ENCODE data around the gene ZNF79.

The ZNF79 gene

GRCh38 chr9:127424676-127424999 is 456 bp downstream of the ZNF79 start:
- DNase-seq (ENCODE audit: low read depth in 1 of 2, low spot score in 1 of 2): no peak

- DNase-seq (ENCODE audit: low read depth in 1 of 2, low spot score in 1 of 2): peak in 1 of 2 donors; percentile 26
Observed at GRCh38 chr9:127426756-127427155, 2.6 kb downstream of the ZNF79 start.

- no peak for DNase-seq (ENCODE audit: low read depth in 1 of 2, low spot score in 1 of 2)
Observed at GRCh38 chr9:127428348-127428747, 4.2 kb downstream of the ZNF79 start.

- no peak for DNase-seq (ENCODE audit: low read depth in 1 of 2, low spot score in 1 of 2)
Observed at GRCh38 chr9:127430415-127430814, 6.2 kb downstream of the ZNF79 start.

GRCh38 chr9:127437497-127438264 is 13.5 kb downstream of the ZNF79 start:
- DNase-seq (ENCODE audit: low read depth in 1 of 2, low spot score in 1 of 2): no peak

- no peak for DNase-seq (ENCODE audit: low read depth in 1 of 2, low spot score in 1 of 2)
Observed at GRCh38 chr9:127438394-127438793, 14.2 kb downstream of the ZNF79 start.

GRCh38 chr9:127444283-127444920 is 20.2 kb downstream of the ZNF79 start:
- no peak for DNase-seq (ENCODE audit: low read depth in 1 of 2, low spot score in 1 of 2)

GRCh38 chr9:127444921-127445850 is 21.0 kb downstream of the ZNF79 start:
- no peak for DNase-seq (ENCODE audit: low read depth in 1 of 2, low spot score in 1 of 2)

- no peak for DNase-seq (ENCODE audit: low read depth in 1 of 2, low spot score in 1 of 2)
Observed at GRCh38 chr9:127445851-127446712, 21.9 kb downstream of the ZNF79 start.

- no peak for DNase-seq (ENCODE audit: low read depth in 1 of 2, low spot score in 1 of 2)
Observed at GRCh38 chr9:127446713-127447415, 22.7 kb downstream of the ZNF79 start.

- no peak for DNase-seq (ENCODE audit: low read depth in 1 of 2, low spot score in 1 of 2)
Observed at GRCh38 chr9:127447416-127448111, 23.4 kb downstream of the ZNF79 start.

- no peak for DNase-seq (ENCODE audit: low read depth in 1 of 2, low spot score in 1 of 2)
Observed at GRCh38 chr9:127448112-127448805, 24.1 kb downstream of the ZNF79 start.

GRCh38 chr9:127449332-127449966 is 25.3 kb downstream of the ZNF79 start:
- DNase-seq (ENCODE audit: low read depth in 1 of 2, low spot score in 1 of 2): no peak

GRCh38 chr9:127450243-127450760 is 26.1 kb downstream of the ZNF79 start:
- DNase-seq (ENCODE audit: low read depth in 1 of 2, low spot score in 1 of 2): no peak

GRCh38 chr9:127450830-127451607 is 26.8 kb downstream of the ZNF79 start, which contains the start of the genes LRSAM1 and RPL12:
Gene LRSAM1, plus strand, starts transcription at chr9:127451510. Its CDS starts 3,018 bp downstream, at chr9:127454528.
Gene RPL12, minus strand, starts transcription at chr9:127451406. Its CDS starts 89 bp downstream, at chr9:127451317.
- DNase-seq (ENCODE audit: low read depth in 1 of 2, low spot score in 1 of 2): peak; percentile 97 to 100

GRCh38 chr9:127451608-127451857 is 27.4 kb downstream of the ZNF79 start:
- no peak for DNase-seq (ENCODE audit: low read depth in 1 of 2, low spot score in 1 of 2)

GRCh38 chr9:127451858-127452656 is 27.9 kb downstream of the ZNF79 start:
- no peak for DNase-seq (ENCODE audit: low read depth in 1 of 2, low spot score in 1 of 2)

Measured in activated T-helper 1 cell treated with anti-CD3 and anti-CD28 coated beads, Interleukin-2, amount 50 U/mL, for 16 hours (primary cell).